Stromal cell of bone marrow (primary cell): ENCODE data around the gene RNF138.
"Not testable (repeated sequence)": the region's sequence is repeated elsewhere in the genome, so short reads cannot be mapped to it uniquely, and the experiment has no call there.

Source experiments
- DNase-seq: peaks from one replicate; pipeline ENCODE4 v3.0.0-alpha.2; 2012; ENCODE audit warnings: low read depth

Gene RNF138

DNA sequence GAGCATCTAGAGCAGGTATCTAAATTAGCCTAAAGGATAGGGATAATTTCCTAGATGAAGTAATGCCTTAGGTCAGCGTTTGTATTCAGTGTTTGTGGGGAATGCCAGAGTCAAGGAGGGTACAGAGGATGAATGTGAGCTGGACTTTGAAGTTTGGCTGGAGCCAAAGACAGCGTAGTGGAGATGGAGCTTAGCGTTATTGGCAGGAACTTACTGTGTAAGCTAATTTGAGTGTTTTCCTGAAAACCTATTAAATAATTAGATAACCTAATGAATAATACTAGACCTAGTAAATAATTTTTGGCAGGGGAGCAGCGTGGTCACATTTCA is 4.2 kb downstream of the RNF138 start:
- DNase-seq = no peak

DNA sequence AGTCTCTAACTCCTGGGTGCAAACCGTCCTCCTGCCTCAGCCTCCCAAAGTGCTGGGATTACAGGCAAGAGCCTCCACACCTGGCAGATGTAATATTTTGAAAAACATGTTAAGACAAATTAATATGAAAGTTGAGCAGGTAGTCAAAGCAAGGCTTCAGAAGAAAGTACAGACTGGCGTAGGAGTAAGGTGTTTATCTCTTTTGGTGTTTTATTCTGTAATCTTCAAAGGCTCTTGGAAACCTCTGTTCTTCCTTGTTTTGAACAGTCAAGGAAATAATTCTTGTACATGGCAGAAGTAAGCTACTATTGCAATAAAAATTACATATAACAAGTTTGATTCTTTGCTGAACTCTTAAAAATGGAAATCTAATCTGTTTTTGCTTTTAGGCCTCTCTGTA is 5.3 kb downstream of the RNF138 start:
- no peak for DNase-seq

DNA sequence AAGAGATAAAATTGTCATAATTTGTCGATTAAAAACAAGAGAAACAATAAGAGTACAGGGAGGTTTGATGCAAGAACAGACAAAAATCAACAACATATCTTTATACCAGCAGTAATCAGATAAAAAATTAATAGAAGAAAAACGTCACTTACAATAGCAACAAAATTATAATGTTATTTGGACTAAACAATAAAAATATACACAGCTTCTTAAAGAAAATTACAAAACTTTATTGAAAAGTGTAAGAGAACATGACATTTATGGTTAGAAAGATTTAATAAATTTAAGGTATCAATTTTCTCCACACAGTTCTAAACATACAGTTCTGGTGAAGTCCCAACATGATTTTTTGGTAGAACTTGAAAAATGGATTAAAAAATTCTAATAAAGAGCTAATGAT is 12.8 kb downstream of the RNF138 start:
- DNase-seq = no peak

DNA sequence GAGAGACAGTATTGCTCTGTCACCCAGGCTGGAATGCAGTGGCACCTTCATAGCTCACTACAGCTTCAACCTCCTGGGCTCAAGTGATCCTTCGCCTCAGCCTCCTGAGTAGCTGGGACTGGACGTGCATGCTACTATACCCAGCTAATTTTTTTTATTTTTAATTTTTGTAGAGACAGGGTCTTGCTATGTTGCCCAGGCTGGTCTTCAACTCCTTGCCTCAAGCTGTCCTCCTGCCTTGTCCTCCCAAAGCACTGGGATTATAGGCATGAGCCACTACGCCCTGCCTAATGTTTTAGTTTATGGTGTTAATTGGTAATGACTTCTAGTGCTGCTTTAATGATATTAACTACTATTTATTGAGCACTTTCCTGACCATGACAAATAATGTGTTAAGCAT is 18.3 kb downstream of the RNF138 start:
- DNase-seq = no peak

DNA sequence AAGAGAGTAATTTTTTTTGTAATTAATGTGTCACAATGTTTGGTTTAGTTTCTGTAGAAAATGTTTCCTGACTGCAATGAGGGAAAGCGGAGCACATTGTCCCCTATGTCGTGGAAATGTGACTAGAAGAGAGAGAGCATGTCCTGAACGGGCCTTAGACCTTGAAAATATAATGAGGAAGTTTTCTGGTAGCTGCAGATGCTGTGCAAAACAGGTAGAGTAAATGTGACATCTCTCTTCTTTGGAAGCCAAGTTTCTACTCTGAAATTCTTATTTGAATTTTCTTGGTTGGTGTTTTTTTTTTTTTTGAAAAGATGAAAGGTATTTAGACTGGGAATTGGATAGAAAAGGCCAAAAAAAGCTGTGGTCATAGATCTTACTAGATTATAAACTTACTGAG is 20.0 kb downstream of the RNF138 start:
- DNase-seq = no peak

DNA sequence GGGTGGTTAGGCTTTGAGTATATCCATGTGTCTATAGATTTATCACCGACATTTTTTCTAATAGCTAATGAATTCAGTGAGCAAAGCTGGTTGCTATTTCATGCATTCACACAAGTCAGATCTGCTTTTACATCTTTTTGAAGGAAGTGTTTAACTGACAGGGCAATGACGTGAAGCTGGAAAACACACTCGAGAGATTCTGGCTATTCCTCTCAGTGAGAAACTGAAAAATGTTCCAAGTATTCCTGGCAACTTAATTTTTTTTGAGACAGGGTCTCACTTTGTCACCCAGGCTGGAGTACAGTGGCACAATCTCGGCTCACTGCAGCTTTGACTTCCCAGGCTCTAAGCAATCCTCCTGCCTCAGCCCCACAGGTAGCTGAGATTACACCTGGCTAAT is 21.2 kb downstream of the RNF138 start:
- no peak for DNase-seq

- no peak for DNase-seq
These were observed 22.7 kb downstream of the RNF138 start for GRCh38 chr18:32114293-32114942.

- DNase-seq = no peak
These were observed 30.4 kb downstream of the RNF138 start for GRCh38 chr18:32122039-32122438.

GRCh38 chr18:32126538-32126937 is 34.9 kb downstream of the RNF138 start:
- DNase-seq = no peak

DNA sequence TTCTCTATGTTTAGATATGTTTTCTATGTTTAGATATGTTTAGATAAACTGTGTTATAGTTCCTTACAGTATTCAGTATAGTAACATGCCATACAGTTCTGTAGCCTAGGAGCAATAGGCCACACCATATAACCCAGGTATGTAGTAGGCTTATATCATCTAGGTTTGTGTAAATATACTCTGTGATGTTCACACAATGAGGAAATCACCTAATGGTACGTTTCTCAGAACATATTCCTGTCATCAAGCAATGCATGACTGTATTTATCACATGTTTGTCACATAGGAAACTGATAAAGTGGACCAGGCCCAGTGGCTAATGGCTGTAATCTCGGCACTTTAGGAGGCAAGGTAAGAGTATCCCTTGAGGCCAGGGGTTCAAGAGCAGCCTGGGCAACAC is 44.0 kb downstream of the RNF138 start:
- no peak for DNase-seq

DNA sequence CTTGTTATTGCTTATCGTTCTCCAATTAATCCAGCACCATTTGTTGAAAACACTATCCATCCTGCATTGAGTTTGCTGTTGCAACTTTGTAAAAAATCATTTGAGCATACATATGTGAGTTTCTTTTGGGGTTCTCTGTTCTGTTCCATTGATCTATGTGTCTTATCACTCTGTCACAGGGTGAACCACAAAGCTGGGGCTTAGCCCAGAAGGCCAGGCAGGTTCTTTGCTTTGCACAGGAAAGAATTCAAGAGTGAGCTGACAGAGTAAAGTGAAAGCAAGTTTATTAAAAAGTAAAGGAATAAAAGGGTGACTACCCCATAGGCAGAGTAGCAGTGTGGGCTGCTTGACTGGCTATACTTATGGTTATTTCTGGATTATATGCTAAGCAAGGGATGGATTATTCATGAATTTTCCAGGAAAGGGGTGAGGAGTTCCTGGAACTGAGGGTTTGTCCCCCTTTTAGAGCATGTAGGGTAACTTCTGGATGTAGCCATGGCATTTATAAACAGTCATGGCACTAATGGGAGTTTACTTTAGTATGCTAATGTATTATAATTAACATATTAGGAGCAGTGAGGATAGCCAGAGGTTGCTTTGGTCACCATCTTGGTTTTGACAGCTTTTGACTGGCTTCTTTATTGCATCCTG is 46.8 kb downstream of the RNF138 start:
- DNase-seq = no peak

- no peak for DNase-seq
These were observed 48.2 kb downstream of the RNF138 start for GRCh38 chr18:32139835-32140283.

DNA sequence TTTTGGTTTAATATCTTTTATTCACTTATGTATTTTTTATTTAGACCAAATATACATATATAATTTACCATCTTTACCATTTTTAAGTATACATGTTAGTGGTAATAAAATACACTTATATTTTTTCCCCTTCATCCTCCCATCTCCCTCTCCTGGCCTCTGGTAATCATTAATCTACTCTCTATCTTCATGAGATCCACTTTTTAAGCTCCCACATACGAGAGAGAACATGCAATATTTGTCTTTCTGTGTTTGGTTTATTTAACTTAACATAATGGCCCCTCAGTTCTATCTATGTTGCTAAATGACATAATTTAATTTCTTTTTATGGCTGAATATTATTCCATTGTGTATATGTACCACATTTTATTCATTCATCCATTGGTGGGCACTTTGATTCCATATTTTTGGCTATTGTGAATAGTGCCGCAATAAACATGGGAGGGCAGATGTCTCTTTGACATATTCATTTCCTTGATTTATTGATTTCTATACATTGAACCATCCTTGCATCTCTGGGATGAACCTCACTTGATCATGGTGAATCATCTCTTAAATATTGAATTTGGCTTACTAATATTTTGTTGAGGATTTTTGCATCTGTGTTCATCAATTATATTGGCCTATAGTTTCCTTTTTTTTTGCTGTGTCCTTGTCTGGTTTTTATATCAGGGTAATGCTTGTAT is 56.7 kb downstream of the RNF138 start:
- DNase-seq = no peak

DNA sequence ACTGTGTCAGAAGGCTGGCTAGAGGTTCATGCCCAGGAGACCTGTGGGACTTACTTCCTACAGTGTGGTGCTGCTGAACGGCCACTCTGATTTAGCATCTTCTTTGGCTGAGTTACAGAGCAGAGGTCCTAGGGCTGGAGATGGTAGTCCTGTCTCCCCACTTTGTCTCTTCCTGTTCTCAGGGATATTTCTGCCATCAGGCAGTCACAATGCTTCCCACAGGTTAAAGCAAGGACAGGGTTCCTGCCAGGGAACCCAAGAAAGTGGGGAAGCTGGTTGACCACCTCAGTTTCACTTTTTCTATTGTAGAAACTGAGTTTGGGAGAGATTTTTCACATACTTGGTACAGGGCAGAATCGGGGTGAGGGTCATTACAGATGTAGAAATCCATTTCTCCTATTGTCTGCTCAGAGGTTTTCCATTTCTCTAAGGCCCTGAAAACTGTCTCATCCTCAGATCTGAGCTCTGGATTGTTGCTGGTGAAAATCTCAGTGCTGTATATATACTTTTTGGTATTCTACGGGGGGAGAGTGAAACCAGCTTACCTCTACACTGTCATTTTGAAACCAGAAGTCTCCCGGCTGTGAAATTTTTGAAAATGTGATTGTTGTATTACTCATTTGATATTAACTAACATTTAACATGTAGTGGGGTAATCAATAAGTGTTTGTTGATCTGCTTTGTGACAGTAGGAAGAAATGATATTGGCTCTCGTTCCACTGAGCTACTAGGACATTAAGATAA is 61.2 kb downstream of the RNF138 start:
- DNase-seq = no peak

GRCh38 chr18:32156855-32157254 is 65.2 kb downstream of the RNF138 start:
- DNase-seq = no peak

- DNase-seq = no peak
These were observed 65.9 kb downstream of the RNF138 start for GRCh38 chr18:32157580-32157979.

GRCh38 chr18:32158108-32158624 is 66.5 kb downstream of the RNF138 start:
- DNase-seq = peak; percentile 81

DNA sequence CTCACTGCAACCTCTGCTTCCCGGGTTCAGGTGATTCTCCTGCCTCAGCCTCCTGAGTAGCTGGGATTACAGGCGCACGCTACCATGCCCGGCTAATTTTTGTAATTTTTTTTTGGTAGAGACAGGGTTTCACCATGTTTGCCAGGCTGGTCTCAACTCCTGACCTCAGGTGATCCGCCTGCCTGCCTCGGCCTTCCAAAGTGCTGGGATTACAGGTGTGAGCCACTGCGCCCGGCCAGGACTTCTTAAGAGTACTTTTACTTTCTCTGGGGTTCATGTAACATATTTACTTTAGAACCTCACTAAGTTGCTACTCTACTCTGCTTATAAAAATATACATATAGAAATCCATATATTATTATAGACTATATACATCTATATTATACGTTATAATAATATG is 67.0 kb downstream of the RNF138 start:
- not testable (repeated sequence) for DNase-seq

- DNase-seq = no peak
These were observed 68.9 kb downstream of the RNF138 start for GRCh38 chr18:32160547-32160946.

- no peak for DNase-seq
These were observed 76.5 kb downstream of the RNF138 start for GRCh38 chr18:32167980-32168730.

DNA sequence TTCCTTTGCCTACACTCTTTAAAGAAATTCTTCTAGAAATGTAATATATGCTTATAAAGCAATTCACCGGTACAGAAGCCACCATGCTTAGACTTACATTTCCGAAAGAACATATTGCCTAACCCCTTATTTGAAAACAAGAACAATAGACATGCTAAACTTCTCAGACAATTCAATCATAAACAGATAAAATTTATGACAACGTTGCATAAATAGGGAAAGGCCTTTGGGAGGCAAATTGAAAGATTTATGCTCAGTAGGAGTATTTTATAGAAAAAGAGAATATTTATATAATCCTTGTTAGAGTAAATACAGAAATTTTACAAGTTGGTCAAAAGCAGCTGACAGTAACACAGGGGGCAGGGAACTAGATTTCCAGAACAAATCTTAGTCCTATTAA is 82.0 kb downstream of the RNF138 start:
- no peak for DNase-seq

DNA sequence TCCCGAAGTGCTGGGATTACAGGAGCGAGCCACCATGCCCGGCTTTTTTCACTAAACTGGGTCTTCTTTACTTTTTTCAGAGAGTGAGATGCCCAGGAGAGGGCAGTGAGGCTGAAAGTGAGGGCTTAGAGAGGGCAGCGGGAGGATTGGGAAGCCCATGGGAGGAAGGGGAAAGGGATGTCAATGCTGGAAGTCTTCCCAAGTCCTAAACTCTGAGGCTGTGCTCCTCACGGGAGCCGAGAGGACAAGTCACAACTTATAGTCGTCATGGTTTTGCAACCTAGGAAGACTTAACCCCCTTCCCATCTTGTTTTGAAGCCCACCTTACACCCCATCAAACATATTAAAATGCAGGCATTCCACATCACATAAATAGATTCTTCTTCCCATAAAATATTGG is 83.0 kb downstream of the RNF138 start:
- DNase-seq = no peak
